HEK293 (cell line): Measurements from ENCODE around the gene ENKUR.
A peak's percentile ranks its signal among the peaks of the same experiment; 100 is the strongest.

Experiments
- CTCF ChIA-PET: fragments of 350-600 bp; formaldehyde crosslinking; extraction: SDS; loops from one replicate; lab custom pipeline; 2021; ENCODE audit warnings: antibody characterized with exemption; lab: Yijun Ruan, JAX
- POLR2A ChIA-PET: fragments of 300-600 bp; formaldehyde crosslinking; extraction: SDS; loops from one replicate; lab custom pipeline; 2020; ENCODE audit warnings: antibody characterized with exemption, inconsistent platforms; lab: Yijun Ruan, JAX
- H3K27ac ChIP-seq: fragments of 200-500 bp; sonication (Bioruptor generic); 2 replicates; pipeline ENCODE4 v1.5.1; 2014; ENCODE audit warnings: low read depth, low read length, control low read depth, inconsistent platforms; ENCODE audit errors: extremely low read depth
- H3K36me3 ChIP-seq, 2 experiments: fragments of 200-500 bp in 1 of 2; sonication (Bioruptor generic) in 1 of 2; 1 replicate in 1 of 2; 2 replicates in 1 of 2; pipeline ENCODE4 v1.5.1; 2014 to 2017; ENCODE audit warnings: inconsistent platforms in 2 of 2, low read length in 2 of 2; ENCODE audit not compliant: control insufficient read depth in 2 of 2, insufficient read depth in 1 of 2
- H3K4me1 ChIP-seq: fragments of 200-500 bp; sonication (Bioruptor generic); 2 replicates; pipeline ENCODE4 v1.5.1; 2014; ENCODE audit warnings: mild to moderate bottlenecking, low read length, inconsistent platforms; ENCODE audit not compliant: control insufficient read depth, insufficient read depth
- H3K4me3 ChIP-seq: 2 replicates; pipeline ENCODE4 v1.5.1; 2011; ENCODE audit warnings: low read depth, mild to moderate bottlenecking, control low read depth, low read length, moderate library complexity
- H3K9me3 ChIP-seq: fragments of 200-500 bp; sonication (Bioruptor generic); 2 replicates; pipeline ENCODE4 v1.5.1; 2014; ENCODE audit warnings: low read depth, low read length, inconsistent platforms; ENCODE audit not compliant: control insufficient read depth, insufficient read depth
- GLIS1 ChIP-seq: fragments of 450-650 bp; formaldehyde crosslinking; IDR thresholded peaks from 2 replicates; pipeline ENCODE4 v1.5.1; 2016; ENCODE audit warnings: missing biosample characterization, missing genetic modification characterization
- OSR2 ChIP-seq: fragments of 450-650 bp; formaldehyde crosslinking; IDR thresholded peaks from 2 replicates; pipeline ENCODE4 v1.5.1; 2016; ENCODE audit warnings: missing biosample characterization, missing genetic modification characterization
- PRDM10 ChIP-seq: fragments of 450-650 bp; formaldehyde crosslinking; IDR thresholded peaks from 2 replicates; pipeline ENCODE4 v1.5.1; 2016; ENCODE audit warnings: missing biosample characterization, missing genetic modification characterization
- TRIM28 ChIP-seq: IDR thresholded peaks from 2 replicates; pipeline ENCODE4 v1.6.1; 2011; ENCODE audit warnings: low read length, control low read depth, borderline replicate concordance
- TSHZ1 ChIP-seq: fragments of 450-650 bp; formaldehyde crosslinking; IDR thresholded peaks from 2 replicates; pipeline ENCODE4 v1.5.1; 2016; ENCODE audit warnings: missing biosample characterization, missing genetic modification characterization, borderline replicate concordance
- ZBTB49 ChIP-seq: fragments of 450-650 bp; formaldehyde crosslinking; IDR thresholded peaks from 2 replicates; pipeline ENCODE4 v1.5.1; 2016; ENCODE audit warnings: missing biosample characterization, missing genetic modification characterization, low read depth
- ZNF16 ChIP-seq: fragments of 450-650 bp; formaldehyde crosslinking; IDR thresholded peaks from 2 replicates; pipeline ENCODE4 v1.5.1; 2016; ENCODE audit warnings: low read depth, missing biosample characterization, missing genetic modification characterization
- ZNF221 ChIP-seq: fragments of 450-650 bp; formaldehyde crosslinking; IDR thresholded peaks from 2 replicates; pipeline ENCODE4 v1.5.1; 2017; ENCODE audit warnings: missing biosample characterization, missing genetic modification characterization, borderline replicate concordance
- ZNF24 ChIP-seq: fragments of 450-650 bp; formaldehyde crosslinking; IDR thresholded peaks from 2 replicates; pipeline ENCODE4 v1.5.1; 2016; ENCODE audit warnings: missing biosample characterization, missing genetic modification characterization
- ZNF274 ChIP-seq, 2 experiments: fragments of 200-500 bp in 1 of 2; fragments of 450-650 bp in 1 of 2; sonication (Bioruptor generic) in 1 of 2; formaldehyde crosslinking in 1 of 2; IDR thresholded peaks; 2 replicates each; pipeline versions ENCODE4 v1.5.1 to v1.6.1; 2014 to 2016; ENCODE audit warnings: borderline replicate concordance in 1 of 2, inconsistent platforms in 1 of 2, low read length in 1 of 2, missing biosample characterization in 1 of 2, missing genetic modification characterization in 1 of 2
- ZNF449 ChIP-seq: fragments of 450-650 bp; formaldehyde crosslinking; IDR thresholded peaks from 2 replicates; pipeline ENCODE4 v1.5.1; 2017; ENCODE audit warnings: missing biosample characterization, mild to moderate bottlenecking, missing genetic modification characterization, moderate library complexity
- ZNF48 ChIP-seq: fragments of 450-650 bp; formaldehyde crosslinking; IDR thresholded peaks from 2 replicates; pipeline ENCODE4 v1.5.1; 2016; ENCODE audit warnings: missing biosample characterization, missing genetic modification characterization
- ZNF549 ChIP-seq: fragments of 450-650 bp; IDR thresholded peaks from 2 replicates; pipeline ENCODE4 v1.5.1; 2018; ENCODE audit warnings: missing biosample characterization, missing genetic modification characterization, mild to moderate bottlenecking, inconsistent platforms, moderate library complexity
- ZNF629 ChIP-seq: fragments of 450-650 bp; formaldehyde crosslinking; IDR thresholded peaks from 2 replicates; pipeline ENCODE4 v1.5.1; 2017; ENCODE audit warnings: missing biosample characterization, missing genetic modification characterization
- ZNF704 ChIP-seq: fragments of 450-650 bp; formaldehyde crosslinking; IDR thresholded peaks from 2 replicates; pipeline ENCODE4 v1.5.1; 2016; ENCODE audit warnings: missing biosample characterization, missing genetic modification characterization
- ZNF791 ChIP-seq: fragments of 450-650 bp; formaldehyde crosslinking; IDR thresholded peaks from 2 replicates; pipeline ENCODE4 v1.5.1; 2016; ENCODE audit warnings: missing biosample characterization, missing genetic modification characterization

Gene ENKUR

GRCh38 chr10:25017661-25018060, 1.7 kb upstream of the ENKUR start:
- Histone ChIP-seq H3K9me3 (no peaks in the 10 kb centered on the region), H3K4me3 (no peak overlapping the region), H3K4me1 (no peaks in the 10 kb centered on the region), H3K36me3 (no peaks in the 10 kb centered on the region), H3K27ac (peak overlapping the region; percentile 79; the same call in 1 of the 2 replicates)
- ChIA-PET CTCF (no interaction called here), POLR2A (no interaction called here)
- TF ChIP-seq ZNF449 (tag by site-specific recombination) (no peak), OSR2 (tag by site-specific recombination) (no peak), ZNF704 (tag by site-specific recombination) (no peak), ZNF48 (tag by site-specific recombination) (no peak), TSHZ1 (tag by site-specific recombination) (no peak), ZNF221 (no peak), ZNF16 (tag by site-specific recombination) (no peak), ZNF274 (IDR thresholded peaks at IDR 0.05; ENCODE audit: low read length) (no peak), ZNF274 (tag by site-specific recombination; IDR thresholded peaks at IDR 0.05; ENCODE audit: borderline replicate concordance) (no peak), ZNF791 (tag by site-specific recombination) (no peak), GLIS1 (tag by site-specific recombination) (no peak), ZNF629 (tag by site-specific recombination) (no peak), ZBTB49 (tag by site-specific recombination) (no peak), ZNF24 (tag by site-specific recombination) (no peak)

- peak overlapping the region; percentile 79 for H3K27ac ChIP-seq
- TF ChIP-seq ZNF48 (tag by site-specific recombination), result no peak
- no peak for TF ChIP-seq ZNF549 (tag by site-specific recombination)
- peak; percentile 93 for TF ChIP-seq PRDM10
- 0 out of 2 replicates have a peak, but pooled peaks have one; percentile 55 for TF ChIP-seq TRIM28
- H3K4me1 ChIP-seq, result no peaks in the 10 kb centered on the region
- POLR2A ChIA-PET, result no interaction called here
- CTCF ChIA-PET, result no interaction called here
- H3K9me3 ChIP-seq, result no peaks in the 10 kb centered on the region
- H3K4me3 ChIP-seq, result peak overlapping the region; percentile 58
- H3K36me3 ChIP-seq, result no peaks in the 10 kb centered on the region
These were observed 1.2 kb upstream of the ENKUR start for GRCh38 chr10:25017154-25017590.
